Tibial artery (tissue), 4 donors: Measurements from ENCODE around the gene TMIE.

Source experiments
- DNase-seq, 2 donors: peaks; one replicate each; pipeline ENCODE4 v3.0.0-alpha.2; 2019
- H3K27ac ChIP-seq, 2 donors: fragments of 200-600 bp; sonication (generic) in 1 of 2; 1 replicate in 1 of 2; 2 replicates in 1 of 2; pipeline ENCODE4 v1.5.1; 2018 to 2019; ENCODE audit warnings: mild to moderate bottlenecking in 1 of 2
- H3K27me3 ChIP-seq, 2 donors: fragments of 200-600 bp; sonication (generic) in 1 of 2; one replicate each; pipeline versions ENCODE4 v1.5.1 to v1.6.0; 2016 to 2019
- H3K36me3 ChIP-seq, 3 donors: fragments of 200-600 bp; sonication (generic) in 2 of 3; one replicate each; pipeline ENCODE4 v1.5.1; 2016 to 2019; ENCODE audit warnings: mild to moderate bottlenecking in 2 of 3
- H3K4me1 ChIP-seq, 4 donors: fragments of 200-600 bp; sonication (generic) in 2 of 4; 1 replicate in 3 of 4; 2 replicates in 1 of 4; pipeline ENCODE4 v1.5.1; 2016 to 2019
- H3K4me3 ChIP-seq, 2 donors: fragments of 200-600 bp; sonication (generic) in 1 of 2; 1 replicate in 1 of 2; 2 replicates in 1 of 2; pipeline ENCODE4 v1.5.1; 2018 to 2019; ENCODE audit warnings: mild to moderate bottlenecking in 2 of 2
- H3K9me3 ChIP-seq, 3 donors: fragments of 200-600 bp; sonication (generic) in 1 of 3; one replicate each; pipeline ENCODE4 v1.5.1; 2016 to 2019
- intact Hi-C: fragments of 100-400 bp; cut with DNase I; formaldehyde crosslinking; loops from one replicate; pipeline ENCODE4 v1.15.0; 2023; ENCODE audit warnings: low total_unique reads
- TF ChIP-seq, protein P1 (sequence below), 2 experiments: fragments of 200-600 bp in 1 of 2; fragments of 450-650 bp in 1 of 2; IDR thresholded peaks; one replicate each; pipeline ENCODE4 v1.5.1; 2017 to 2019; ENCODE audit warnings: antibody characterized with exemption in 2 of 2, mild to moderate bottlenecking in 1 of 2, moderate library complexity in 1 of 2

The TMIE gene

GRCh38 chr3:46684891-46685290 is 16.3 kb upstream of the TMIE start:
- TF ChIP-seq, protein P1, sequence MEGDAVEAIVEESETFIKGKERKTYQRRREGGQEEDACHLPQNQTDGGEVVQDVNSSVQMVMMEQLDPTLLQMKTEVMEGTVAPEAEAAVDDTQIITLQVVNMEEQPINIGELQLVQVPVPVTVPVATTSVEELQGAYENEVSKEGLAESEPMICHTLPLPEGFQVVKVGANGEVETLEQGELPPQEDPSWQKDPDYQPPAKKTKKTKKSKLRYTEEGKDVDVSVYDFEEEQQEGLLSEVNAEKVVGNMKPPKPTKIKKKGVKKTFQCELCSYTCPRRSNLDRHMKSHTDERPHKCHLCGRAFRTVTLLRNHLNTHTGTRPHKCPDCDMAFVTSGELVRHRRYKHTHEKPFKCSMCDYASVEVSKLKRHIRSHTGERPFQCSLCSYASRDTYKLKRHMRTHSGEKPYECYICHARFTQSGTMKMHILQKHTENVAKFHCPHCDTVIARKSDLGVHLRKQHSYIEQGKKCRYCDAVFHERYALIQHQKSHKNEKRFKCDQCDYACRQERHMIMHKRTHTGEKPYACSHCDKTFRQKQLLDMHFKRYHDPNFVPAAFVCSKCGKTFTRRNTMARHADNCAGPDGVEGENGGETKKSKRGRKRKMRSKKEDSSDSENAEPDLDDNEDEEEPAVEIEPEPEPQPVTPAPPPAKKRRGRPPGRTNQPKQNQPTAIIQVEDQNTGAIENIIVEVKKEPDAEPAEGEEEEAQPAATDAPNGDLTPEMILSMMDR (IDR thresholded peaks at IDR 0.05): no peak
- Histone ChIP-seq H3K4me1 (no peaks in the 10 kb centered on the region), H3K4me3 (no peak overlapping the region), H3K36me3 (peaks cover 11 to 90% (median 47%) of the 10 kb centered on the region in 3 donors), H3K9me3 (no peaks in the 10 kb centered on the region), H3K27ac (no peak overlapping the region), H3K27me3 (no peaks in the 10 kb centered on the region)
- no peak for DNase-seq
- intact Hi-C loops: no loop called here

- no peaks in the 10 kb centered on the region for H3K27me3 ChIP-seq
- intact Hi-C loops: no loop called here
- H3K27ac ChIP-seq: no peak overlapping the region
- no peak for DNase-seq
- peaks cover 11 to 84% (median 41%) of the 10 kb centered on the region in 3 donors for H3K36me3 ChIP-seq
- H3K4me3 ChIP-seq: no peak overlapping the region
- TF ChIP-seq, protein P1 (IDR thresholded peaks at IDR 0.05): no peak
- H3K4me1 ChIP-seq: peaks cover 0 to 4% (median 3%) of the 10 kb centered on the region in 4 donors
- H3K9me3 ChIP-seq: no peaks in the 10 kb centered on the region
Observed at GRCh38 chr3:46685446-46685845, 15.7 kb upstream of the TMIE start.

DNA sequence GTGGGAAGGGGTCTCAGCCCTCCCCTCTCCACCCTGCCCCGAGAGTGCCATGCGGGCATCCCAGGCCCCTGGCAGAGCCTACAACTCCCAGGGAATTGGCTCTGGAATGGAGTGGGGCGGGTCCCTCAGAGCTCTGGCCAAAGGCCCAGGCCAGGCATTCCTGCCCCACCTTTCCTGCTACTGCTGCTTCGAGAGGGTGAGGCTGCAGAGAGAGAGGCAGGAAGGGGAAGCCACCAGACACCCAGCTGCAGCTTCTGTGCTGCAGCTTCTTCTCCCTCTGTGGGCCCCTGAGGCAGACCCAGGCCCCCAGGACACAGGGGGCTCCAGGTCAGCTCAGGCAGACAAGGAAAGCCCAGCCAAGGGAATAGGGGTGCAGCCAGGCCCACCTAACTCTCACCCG is 10.4 kb upstream of the TMIE start:
- no peaks in the 10 kb centered on the region for H3K9me3 ChIP-seq
- H3K36me3 ChIP-seq: peaks cover 0 to 31% (median 8%) of the 10 kb centered on the region in 3 donors
- H3K27ac ChIP-seq: no peak overlapping the region
- no peaks in the 10 kb centered on the region for H3K27me3 ChIP-seq
- no peak overlapping the region for H3K4me3 ChIP-seq
- TF ChIP-seq, protein P1 (IDR thresholded peaks at IDR 0.05): no peak
- H3K4me1 ChIP-seq: peaks cover 2 to 57% (median 45%) of the 10 kb centered on the region in 4 donors
- no peak for DNase-seq
- intact Hi-C loops: loop anchor here (10.0 kb wide), 1 partner anchor 706 kb away; no protein-coding TSS in a partner anchor

DNA sequence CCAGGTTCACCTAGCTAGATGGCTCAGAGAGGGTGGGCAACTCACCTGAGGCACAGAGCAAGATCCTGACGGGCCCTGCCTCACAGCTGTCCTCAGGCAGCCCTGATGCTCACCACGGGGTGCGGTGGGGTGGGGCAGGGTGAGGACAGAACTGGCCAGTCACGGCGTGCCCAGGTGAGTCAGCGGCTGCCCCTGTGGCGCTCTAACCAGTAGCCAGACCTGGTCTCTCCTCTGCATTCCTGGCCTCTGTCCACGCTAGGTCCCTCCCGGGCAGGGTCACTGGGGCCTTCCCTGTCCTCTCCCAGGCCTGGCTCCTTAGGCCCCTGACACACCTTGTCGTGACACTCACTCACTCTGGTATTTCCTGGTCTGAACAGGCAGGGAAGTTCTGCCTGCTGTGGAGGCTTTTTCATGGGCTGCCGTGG is 8.6 kb upstream of the TMIE start:
- H3K27ac ChIP-seq: peak overlapping the region; percentile 94 to 97
- no peaks in the 10 kb centered on the region for H3K9me3 ChIP-seq
- H3K4me1 ChIP-seq: peaks cover 8 to 74% (median 63%) of the 10 kb centered on the region in 4 donors
- DNase-seq: peak in 1 of 2 donors; percentile 71
- H3K36me3 ChIP-seq: peaks cover 0 to 13% (median 6%) of the 10 kb centered on the region in 3 donors
- TF ChIP-seq, protein P1 (IDR thresholded peaks at IDR 0.05): no peak
- intact Hi-C loops: loop anchor here (10.0 kb wide), 1 partner anchor 708 kb away; no protein-coding TSS in a partner anchor
- H3K4me3 ChIP-seq: peak overlapping the region; percentile 74 to 83
- no peaks in the 10 kb centered on the region for H3K27me3 ChIP-seq

GRCh38 chr3:46693038-46693891 is 7.9 kb upstream of the TMIE start, which contains the start of gene ALS2CL:
ALS2CL (minus strand) TSS chr3:46693679; CDS start chr3:46689440, 4,239 bp downstream.
- Histone ChIP-seq H3K9me3 (no peaks in the 10 kb centered on the region), H3K36me3 (peaks cover 0 to 6% (median 0%) of the 10 kb centered on the region in 3 donors), H3K4me3 (peak within 1 kb of the TSS; percentile 74 to 83), H3K4me1 (peaks cover 8 to 74% (median 63%) of the 10 kb centered on the region in 4 donors), H3K27me3 (no peaks in the 10 kb centered on the region), H3K27ac (peak within 1 kb of the TSS; percentile 94 to 97)
- TF ChIP-seq, protein P1 (IDR thresholded peaks at IDR 0.05): no peak
- peak; percentile 47 to 81 for DNase-seq
- intact Hi-C loops: loop anchor here (10.0 kb wide), 1 partner anchor 708 kb away; no protein-coding TSS in a partner anchor
